ENCODE results near the gene GFER.
"Not testable (repeated sequence)": the region's sequence is repeated elsewhere in the genome, so short reads cannot be mapped to it uniquely, and the experiment has no call there.

GFER gene

DNA sequence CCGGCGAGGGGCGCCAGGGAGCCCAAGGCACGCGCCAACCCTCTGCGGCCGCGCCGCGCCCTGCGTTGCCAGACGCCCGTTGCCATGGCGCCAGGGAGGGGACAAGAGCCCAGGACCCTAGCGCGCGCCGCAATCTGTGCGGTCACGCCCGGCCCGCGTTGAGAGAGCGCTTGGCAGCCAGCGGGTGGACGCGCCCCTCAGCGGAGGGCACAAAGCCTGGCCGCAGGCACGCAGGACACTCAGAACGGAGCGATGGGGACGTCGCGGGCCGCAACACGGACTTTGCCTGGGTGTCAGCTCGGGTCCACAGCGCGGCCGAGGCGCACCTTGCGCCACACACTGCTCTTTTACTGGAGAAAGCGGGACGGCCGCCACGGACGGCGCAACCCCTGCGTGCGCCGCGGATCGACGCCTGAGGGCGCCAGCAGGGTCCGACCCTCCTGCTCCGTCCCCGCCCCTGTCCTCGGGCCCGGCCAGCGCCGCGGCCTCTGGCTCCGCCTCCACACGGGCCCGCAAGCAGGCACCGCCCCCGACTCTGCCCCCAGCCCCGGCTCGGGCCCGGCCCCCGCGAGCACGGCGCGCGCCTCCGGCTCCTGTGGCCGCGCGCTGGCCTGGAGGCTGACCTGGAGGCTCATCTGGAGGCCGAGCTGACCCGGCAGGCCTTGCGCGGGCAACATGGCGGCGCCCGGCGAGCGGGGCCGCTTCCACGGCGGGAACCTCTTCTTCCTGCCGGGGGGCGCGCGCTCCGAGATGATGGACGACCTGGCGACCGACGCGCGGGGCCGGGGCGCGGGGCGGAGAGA, at the start of gene GFER:
GFER (plus strand) TSS at position 650 of the 803 bp plus-strand sequence; CDS start at position 676, 26 bp downstream.
- peak; percentile 95 for DNase-seq

DNA sequence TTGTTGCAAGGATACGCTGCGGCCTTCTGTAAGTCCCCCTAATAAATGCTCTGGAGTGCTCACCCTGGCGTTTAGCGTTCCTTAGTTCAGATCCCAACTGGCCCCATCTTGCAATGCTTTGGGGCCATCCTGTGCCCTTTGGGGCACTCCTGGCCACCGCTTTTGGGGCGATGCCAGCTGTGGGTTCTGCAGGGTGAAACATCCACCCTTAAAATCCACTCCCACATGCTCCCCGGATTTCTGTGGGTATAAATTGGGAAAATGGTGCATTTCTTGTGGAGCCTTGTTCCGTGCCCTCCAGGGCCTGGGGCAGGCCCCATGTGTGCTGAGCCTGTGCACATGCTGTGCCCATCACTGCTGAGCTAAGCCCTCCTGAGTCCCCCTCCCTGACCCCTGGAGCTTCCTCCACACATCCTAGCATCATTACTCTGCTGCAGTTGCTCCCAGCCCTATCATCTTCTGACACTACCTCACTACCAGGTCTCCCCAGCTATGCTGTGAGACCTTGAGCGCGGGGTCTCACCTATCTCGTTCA, 47.0 kb upstream of the GFER start:
- no peak for DNase-seq

DNA sequence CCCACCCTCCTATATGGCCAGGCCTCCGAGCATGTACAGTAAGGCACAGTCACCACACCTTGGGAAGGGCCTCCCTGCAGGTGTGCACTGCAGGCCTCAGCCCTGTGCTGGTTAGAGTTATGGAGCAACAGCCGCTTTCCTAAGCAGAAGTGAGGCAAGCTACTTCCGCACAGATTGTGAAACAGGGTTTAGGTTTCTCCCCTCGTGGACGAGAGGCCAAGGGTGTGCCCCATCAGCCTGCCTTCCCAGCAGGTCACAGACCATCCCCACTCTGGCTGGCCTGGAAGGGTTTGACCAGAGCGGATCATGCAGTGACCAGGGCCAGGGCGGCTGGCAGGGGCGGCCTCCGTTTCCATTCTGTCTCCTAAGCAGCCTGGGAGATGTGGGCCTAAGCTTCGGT, 45.7 kb upstream of the GFER start:
- peak; percentile 57 for DNase-seq

DNA sequence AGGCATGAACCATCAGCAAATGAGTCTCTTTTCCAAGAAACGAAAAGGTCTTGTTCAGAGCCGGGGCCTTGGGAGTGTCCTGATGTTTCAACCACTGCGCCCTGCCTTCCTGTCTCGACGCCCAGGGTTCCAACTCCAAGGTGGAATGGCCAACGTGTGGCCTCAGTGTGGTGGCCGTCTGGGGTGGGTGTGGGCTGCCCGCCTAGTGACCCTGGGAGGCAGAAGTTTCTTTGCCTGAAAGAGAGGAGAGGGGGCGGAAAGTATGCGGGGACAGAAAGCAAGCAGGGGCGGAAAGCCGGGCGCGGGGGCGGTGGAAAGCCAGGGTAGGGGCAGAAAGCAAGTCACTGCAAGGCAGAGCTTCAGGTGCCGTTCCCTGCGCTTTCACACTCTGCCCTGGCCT, 45.1 kb upstream of the GFER start:
- DNase-seq = peak; percentile 14

DNA sequence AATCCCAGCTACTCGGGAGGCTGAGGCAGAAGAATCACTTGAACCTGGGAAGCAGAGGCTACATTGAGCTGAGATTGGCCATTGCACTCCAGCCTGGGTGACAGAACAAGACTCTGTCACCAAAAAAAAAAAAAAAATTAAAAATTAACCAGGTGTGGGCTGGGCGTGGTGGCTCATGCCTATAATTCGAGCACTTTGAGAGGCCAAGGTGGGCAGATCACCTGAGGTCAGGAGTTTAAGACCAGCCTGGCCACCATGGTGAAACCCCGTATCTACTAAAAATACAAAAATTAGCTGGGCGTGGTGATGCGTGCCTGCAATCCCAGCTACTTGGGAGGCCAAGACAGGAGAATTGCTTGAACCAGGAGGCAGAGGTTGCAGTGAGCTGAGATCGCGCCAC, 44.2 kb upstream of the GFER start:
- not testable (repeated sequence) for DNase-seq

DNA sequence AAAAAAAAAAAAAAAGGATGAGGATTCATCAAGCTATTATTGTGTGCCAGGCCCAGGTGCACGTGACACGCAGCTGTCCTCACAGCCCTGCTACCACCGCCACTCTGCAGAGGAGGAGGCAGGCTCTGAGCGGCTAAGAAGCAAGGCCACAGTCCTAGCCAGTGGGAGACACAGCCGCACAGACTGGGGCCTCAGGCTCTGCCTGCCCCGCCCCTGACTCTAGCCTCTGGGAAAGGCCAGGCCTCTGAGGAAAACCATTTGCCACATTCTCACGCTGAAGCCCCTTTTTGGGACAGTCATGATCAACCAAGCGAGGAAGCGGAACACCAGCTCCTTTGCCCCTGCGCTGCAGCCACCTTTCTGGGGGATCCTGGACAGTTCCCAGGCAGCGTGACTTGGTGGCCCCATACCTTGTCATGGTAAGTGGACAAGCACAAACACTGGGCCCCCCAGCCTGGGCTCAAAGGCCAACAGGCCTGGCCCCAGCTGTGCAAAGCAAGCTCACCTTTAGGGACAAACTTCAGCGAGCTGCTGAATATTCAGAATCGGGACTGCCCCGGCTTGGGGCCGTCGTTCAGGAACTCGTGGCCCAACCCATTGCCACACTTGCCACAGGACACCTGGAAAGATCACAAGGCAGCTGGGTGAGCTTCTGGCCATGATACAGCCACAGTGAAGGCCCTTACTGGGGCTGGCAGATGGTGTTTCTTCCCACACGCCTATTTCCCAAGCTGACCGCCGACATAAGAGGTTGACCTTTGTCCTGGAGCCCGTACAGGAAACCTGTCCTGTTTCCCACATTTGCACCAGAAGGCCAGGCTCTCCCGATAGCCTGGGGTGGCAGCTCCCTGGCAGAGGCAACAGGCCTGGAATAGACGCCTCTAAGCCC, 43.5 kb upstream of the GFER start:
- DNase-seq = peak; percentile 20

DNA sequence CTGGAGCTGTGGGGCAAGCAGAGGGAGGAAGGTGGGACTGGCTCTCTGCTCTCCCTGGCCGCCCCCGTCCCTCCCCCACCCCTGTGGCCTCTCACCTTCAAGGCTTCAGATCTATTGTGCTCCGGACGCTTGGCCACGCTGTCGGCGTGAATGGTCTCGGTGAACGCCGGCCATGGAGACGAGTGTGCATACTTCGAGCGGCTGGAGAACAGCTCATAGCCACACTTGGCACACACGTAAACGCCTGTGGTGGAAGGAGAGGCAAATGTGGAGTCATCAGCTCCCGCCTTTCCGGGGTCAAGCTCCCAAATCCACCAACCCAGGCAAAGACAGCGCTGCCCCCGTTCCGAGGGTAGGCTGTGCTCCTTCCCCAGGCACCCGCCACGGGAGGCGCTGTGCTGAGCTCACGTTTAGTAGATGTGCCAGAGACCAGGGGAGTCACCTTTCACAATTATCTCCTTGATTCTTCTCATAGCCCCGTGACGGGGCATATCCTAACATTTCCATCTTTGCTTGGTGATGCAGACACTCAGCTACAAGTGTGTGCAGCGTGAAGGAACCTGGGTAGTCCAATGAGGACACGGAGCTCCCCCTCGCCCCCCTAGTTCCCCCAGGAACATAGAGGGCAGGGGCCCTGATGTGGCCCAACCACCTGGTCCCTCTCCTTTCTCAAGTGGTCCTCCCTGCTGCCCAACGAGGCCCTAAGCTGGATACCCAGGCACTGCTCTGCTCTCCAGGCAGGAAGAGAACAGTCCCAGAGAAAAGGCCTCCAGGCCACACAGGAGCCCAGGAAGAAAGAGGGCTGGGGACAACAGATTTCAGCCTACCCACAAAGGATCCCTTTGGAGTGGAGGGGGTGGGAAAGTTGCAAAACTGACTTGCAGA, 42.6 kb upstream of the GFER start:
- DNase-seq = peak; percentile 20

DNA sequence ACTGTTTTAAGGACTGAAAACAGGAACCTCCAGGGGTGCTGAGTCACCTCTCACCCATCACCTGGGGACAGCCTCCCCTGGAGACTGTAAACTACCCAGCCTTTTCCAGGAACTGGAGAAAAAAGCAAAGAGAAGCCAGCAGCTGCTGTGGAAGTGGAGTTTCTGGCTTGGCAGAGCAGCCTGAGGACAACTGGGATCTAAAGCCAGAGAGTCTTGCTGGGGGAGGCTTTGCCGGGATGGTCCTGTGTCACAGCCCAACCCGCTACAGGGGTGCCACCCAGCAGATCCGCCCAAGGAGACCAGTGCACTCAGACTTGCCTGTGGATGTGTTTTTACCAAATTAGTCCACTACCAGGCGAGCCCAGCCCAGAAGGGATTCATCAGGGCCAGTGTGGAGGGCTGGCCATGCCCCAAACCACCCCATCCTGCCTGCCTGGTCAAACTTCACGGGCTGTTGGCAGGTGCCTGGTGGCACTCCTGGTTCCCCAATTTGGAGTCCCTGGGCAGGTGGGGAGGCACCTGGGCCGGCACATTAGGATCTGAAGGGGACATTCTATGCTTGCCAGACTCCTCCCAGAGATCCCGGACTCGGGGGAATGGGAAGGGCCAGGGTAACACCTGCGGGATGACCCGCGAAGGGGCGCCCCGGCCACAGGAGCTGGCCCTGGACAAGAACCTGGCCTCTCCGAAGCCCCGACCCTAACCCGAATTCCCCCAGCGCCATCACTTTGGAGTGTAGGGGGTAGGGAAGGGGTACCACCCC, 41.8 kb upstream of the GFER start:
- DNase-seq = peak; percentile 52

DNA sequence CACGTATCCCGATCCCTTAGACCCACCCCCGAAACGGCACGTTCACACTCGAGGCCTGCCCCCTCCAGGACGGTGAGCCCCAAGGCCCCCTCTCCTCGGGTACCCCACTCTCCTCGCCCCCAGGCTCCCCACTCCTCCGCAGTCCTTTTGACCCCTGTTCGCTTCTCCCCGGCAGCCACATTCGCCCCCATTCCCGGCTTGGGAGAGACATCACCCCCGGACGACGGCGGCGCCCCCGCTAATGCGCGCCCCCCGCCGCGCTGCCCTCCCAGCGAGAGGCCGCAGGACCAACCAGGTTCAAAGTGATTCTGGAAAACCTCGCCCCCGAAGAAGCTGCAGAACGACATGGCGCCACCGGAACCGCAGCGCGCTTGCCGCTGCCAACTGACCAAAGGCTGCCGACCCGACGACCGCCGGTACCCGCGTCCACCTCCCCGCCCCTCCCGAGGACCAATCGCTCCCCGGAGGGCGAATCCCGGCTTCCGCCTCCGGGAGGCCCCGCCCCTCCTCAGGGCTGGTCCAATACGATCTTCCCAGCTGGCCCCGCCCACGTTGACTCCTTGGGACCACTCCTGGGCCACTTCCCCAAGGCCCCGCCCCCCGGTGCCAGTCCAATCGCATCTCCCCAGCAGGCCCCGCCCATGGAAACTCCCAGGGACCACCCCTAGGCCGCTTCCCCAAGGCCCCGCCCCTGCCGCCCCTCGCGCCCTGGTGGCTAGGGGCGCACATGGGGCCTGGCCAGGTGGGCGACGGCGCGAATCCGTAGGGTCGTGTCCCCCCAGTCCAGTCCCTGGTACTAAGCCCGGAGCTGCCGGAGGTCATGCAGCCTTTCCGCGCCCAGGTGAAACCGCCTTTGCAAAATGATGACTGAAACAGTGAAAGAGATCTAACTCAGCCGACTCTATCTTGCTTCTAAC, 40.9 kb upstream of the GFER start, which contains the start of gene MSRB1:
MSRB1 (minus strand) TSS at position 390 of the 917 bp plus-strand sequence; CDS start at position 347, 43 bp downstream.
- peak; percentile 99 for DNase-seq

DNA sequence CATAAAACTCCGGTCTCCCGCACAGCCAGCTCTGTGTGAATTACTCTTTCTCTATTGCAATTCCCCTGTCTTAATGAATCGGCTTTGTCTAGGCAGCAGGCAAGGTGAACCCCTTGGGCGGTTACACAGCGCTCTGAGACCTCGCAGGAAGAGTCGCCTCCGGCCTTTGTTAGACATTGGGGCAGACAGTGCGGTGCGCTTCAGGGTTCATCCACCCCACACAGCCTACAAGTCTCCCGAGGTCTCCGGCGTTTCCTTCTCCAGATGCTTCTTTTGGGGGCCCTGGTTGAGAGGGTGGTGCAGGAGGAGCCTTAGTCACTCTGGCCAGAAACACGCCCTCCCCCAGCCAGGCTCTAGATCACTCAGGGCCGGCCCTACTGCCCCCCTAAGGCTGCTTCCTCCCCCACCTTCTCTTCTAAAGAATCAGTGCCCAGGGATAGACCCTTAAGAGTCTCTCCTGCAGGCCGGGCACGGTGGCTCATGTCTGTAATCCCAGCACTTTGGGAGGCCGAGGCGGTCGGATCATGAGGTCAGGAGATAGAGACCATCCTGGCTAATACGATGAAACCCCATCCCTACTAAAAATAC, 39.3 kb upstream of the GFER start:
- no peak for DNase-seq

DNA sequence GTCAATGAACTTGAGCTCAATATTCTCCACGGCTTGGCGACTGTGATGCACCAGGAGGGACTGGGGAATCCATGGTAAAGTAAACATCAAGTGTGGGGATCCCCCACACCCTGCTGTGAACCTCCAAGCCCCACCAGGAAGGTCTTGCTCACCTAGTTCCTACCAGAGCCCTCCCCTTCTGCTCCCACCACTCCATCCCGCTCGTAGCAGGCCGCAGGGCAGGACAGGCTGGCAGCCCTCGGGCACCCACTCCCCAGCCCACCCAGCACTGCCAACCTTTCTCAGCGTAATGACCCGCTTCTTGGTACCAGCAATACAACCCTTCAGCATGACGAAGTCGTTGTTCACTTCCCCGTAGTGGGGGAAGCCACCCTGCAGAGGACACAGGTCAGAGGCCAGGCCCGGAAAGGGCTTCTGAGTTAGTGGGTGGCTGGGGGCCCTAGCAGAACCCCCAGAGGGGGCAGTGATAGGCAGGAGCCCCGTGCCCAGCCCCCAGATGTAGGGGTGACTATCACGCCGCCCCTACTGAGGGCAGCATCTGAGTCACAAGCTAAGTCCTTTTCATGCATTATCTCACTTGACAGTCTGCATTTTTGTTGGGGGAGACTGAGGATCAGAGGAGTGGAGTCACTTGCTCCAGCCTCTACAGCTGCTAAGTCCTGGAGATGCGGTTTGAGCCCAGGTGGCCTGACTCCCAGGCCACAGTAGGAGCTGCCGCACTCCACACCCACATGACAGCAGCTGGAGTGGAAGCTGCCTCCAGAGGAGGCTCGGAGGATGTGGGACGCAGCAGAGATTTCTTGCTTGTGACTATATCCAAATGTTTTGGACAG, 38.2 kb upstream of the GFER start:
- DNase-seq = no peak

DNA sequence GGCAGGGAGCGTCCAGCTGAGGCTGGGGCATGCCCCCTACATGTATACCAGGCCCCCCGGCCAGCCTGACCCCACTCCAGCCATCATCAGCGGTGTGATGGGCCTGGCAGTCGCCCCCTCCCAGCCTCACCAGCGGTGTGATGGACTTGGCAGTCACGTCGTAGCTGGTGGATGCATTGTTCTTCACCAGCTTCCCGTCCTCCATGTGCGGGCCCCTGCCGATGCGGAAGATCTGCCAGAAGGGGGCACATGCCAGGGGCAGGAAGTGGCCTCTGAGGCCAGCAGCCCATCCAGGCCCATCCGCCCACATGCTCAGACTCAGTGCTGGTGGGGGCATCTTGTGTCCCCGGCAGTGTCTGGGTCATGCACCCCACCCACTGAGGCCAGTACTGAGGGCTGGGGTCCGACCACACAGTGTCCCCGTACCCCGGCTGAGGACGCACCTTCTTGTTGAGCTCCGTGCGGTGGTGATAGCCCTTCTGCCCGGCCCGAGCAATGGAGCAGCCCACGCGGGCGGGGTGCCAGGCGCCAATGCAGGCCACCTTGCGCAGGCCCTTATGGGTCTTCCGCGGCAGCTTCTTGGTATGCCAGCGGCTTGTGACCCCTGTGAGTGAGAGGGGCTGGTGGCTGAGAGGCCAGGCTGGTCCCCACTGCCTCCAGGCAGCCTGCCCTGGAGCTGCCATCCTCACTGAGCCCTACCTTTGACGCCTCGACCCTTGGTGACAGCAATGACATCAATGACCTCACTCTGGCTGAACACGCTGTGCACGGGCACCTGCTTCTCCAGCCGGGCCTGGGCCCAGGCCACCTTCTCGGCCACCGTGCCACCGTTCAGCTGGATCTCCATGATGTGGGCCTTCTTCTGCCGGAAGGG, 37.3 kb upstream of the GFER start:
- peak; percentile 17 for DNase-seq

DNA sequence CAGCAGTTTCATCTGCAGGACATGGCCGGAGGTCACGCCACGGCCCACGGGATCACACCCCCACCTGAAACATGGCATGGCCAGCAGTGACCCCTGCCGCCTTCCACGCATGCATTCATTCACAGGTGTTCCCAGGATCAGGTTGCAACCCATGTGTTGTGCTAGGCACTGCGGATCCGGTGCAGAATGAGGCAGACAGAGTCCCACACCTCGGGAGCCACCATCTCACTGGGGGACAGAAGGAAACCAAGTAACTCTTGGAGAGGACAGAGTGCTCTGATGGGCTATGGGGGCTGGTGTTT, 36.7 kb upstream of the GFER start:
- DNase-seq = no peak

DNA sequence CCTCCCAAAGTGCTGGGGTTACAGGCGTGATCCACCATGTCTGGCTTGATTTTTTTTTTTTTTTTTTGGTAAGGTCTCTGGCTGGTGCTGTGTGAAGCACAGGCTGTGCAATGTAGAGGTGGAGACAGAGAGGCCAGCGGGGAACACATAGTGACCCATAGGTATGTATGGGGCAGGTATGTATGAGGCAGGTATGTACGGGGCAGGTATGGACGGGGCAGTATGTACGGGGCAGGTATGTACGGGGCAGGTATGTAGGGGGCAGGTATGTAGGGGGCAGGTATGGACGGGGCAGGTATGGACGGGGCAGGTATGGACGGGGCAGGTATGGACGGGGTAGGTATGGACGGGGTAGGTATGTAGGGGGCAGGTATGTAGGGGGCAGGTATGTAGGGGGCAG, 34.5 kb upstream of the GFER start:
- no peak for DNase-seq

DNA sequence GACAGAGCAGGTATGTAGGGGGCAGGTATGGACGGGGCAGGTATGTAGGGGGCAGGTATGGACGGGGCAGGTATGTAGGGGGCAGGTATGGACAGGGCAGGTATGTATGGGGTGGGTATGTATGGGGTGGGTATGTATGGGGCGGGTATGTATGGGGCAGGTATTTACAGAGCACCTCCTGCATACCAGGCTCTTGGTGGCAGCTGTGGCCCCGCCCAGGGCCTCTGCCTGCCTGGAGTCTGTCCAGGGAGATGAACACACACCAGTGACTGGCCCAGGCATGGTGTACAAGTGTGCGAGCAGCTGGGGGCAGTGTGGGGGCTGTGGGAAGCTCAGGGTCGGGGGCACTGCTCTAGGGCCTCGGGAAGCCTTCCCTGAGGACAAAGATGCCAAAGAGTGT, 33.9 kb upstream of the GFER start:
- DNase-seq = peak; percentile 24

DNA sequence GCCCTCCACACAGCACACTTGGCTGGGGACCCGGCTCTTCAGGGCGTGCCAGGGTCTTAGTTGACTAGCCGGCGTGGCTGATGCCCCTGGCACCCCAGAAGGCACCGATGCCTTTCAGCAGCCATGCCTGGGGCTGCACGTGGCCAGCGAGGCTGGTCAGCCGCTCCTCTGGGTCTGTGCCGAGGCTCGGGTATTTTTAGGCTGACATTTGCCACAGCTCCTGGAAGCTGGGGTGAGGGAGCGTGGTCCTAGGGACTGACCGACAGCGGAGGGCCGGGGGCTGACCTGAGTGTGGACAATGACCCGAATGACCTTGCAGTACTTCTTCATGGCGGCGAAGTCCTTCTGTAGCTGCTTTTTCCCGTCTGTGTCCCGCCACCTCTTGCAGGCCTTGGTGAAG, 33.4 kb upstream of the GFER start:
- DNase-seq = no peak

DNA sequence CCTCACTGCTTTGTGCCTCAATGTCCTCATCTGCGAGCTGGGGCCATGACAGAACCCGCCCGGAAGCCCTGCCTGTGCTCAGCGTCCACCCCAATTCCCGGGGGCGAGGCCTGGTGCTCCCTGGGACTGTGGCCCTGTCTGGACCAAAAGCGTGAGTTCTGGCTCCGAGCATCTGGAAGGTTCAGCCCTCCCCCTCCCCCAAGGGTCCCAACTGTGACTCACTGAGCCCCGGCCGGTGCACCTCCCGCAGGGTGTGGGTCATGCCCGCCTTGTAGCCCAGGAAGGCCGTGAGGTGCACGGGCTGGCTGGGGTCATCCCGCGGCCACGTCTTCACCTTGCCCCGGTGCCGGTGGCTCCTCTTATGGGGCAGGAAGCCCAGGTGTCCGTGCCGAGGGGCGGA, 30.3 kb upstream of the GFER start:
- DNase-seq = no peak

DNA sequence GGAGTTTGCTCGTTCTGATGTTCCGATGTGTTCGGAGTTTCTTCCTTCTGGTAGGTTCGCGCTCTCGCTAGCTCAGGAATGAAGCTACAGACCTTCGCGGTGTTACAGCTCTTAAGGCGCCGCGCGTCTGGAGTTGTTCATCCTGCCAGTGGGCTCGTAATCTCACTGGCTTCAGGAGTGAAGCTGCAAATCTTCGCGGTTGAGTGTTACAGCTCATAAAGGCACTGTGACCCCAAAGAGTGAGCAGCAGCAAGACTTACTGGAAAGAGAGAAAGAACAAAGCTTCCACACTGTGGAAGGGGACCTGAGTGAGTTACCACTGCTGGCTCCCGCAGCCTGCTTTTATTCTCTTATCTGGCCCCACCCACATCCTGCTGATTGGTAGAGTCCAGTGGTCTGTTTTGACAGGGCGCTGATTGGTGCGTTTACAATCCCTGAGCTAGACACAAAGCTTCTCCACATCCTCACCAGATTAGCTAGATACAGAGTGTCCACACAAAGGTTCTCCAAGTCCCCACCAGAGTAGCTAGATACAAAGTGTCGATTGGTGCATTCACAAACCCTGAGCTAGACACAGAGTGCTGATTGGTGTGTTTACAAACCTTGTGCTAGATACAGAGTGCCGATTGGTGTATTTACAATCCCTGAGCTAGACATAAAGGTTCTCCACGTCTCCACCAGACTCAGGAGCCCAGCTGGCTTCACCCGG, 26.4 kb upstream of the GFER start:
- DNase-seq = not testable (repeated sequence)
